ENCODE data around the gene AP5S1.

DNA sequence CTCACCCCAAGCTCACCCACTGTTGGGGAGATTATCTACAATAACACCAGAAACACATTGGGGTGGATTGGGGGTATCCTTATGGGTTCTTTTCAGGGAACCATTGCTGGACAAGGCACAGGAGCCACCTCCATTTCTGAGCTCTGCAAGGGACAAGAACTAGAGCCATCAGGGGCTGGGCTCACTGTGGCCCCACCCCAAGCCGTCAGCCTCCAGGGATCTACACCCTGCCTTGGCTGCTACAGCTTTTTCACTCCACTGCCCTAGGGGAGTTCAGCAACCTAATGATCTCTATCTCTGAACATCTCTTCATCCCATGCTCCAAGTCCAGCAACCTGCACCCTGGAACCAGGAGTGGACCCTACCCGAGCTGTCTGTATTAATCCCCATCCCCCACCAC is 47.5 kb downstream of the AP5S1 start:
- TF ChIP-seq, protein P1, sequence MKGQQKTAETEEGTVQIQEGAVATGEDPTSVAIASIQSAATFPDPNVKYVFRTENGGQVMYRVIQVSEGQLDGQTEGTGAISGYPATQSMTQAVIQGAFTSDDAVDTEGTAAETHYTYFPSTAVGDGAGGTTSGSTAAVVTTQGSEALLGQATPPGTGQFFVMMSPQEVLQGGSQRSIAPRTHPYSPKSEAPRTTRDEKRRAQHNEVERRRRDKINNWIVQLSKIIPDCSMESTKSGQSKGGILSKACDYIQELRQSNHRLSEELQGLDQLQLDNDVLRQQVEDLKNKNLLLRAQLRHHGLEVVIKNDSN (IDR thresholded peaks at IDR 0.05; ENCODE audit: borderline replicate concordance, low read depth): no peak
- TF ChIP-seq, protein P2, sequence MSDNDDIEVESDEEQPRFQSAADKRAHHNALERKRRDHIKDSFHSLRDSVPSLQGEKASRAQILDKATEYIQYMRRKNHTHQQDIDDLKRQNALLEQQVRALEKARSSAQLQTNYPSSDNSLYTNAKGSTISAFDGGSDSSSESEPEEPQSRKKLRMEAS (IDR thresholded peaks at IDR 0.05; ENCODE audit: low read depth): no peak

All from SK-N-SH (cell line).